ENCODE measurements around the gene TENM3.

TENM3 gene

DNA sequence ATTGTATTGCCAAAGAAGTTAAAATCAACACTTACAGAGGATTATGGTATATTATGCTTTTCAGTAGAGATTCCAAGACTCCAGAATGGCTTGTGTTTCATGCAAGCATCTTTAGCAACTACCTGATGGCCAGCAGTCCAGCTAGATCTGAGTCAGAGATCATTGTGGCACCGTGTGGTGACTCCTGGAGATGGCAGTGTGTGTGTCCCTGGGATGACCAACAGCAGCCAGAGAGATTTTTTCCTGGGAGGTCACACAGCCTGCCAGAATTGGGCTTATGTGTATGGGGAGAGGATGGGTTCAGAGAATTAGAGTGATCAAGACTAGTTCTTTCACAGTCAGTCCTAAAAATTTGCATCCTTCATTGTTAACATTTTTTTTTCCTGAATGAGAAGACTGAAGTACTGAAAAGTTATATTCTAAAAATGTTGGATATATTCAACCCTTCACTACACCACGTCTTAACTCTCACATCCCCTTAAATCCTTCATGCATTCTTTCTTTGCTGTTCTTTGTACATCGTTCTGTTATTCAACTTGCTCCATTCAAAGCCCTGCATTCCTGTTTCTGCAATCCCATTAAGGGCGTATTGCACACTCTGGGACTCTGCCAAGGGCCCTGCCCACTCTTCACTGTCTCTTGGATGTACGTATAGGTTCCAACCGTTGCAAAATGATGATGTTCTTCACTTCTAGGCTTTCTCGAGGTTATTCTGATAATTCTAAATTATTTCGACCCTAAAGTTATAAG lies 12.4 kb downstream of the TENM3 start:
- no peak for DNase-seq

DNA sequence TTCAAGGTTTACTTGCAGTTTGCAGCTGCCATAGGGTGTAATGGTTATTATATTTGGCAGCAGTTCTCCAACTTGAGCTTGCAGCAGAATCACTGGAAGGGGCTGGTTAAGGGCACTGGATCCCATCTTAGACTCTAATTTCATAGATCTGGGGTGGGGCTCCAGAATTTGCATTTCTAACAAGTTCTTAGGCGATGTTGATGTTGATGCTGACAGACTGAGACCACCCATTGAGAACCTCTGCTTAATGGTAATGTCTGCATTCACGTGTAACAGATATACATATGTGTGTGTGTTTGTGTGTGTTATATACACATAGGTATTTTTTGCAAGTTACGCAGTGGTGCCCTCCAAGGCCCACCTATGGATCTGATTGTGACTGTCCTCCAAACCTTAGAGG lies 13.8 kb downstream of the TENM3 start:
- no peak for DNase-seq

DNA sequence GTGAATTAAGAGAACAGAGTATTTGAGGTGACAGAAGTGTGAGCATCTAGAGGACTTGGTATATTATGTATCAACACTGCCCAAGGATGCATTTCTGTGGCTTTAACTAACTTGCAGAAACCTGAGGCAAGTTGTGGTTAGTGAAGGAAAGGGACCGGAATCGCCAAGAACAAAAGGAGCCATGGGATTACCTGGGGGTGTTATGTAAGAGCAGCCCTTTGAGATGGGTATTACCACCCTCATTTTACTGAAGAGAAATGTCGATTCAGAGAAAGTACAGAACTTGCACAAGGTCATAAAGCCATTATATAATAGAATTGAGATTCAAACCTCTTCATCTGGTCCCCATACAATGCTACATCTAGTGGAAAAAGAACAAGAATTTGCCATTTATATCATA lies 14.3 kb downstream of the TENM3 start:
- no peak for DNase-seq

DNA sequence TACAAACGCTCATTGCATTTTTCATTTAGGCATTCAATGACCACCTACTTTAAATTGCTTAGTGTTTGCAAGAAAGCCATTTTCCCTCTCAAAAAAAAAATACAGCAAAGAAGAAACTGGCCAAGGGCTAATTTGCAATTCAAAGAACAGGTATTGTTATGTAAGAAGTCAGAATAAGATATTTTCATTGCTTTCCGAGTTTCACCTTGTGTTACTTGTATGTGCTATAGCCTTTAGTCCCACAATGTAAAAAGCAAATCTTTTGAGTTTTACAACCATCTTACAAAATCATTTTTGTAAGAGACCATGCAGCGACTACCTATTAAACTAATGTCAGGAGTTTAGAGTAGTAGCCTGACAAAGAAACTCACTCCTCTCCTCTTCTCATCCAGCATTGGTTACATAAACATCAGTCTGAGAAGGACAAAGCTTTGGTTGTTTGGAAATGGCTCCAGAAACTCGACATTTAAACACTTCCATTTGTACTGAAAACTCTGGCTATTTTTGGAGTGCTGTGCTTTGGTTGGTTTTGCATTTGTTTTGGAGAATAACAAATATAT lies 15.3 kb downstream of the TENM3 start:
- no peak for DNase-seq

DNA sequence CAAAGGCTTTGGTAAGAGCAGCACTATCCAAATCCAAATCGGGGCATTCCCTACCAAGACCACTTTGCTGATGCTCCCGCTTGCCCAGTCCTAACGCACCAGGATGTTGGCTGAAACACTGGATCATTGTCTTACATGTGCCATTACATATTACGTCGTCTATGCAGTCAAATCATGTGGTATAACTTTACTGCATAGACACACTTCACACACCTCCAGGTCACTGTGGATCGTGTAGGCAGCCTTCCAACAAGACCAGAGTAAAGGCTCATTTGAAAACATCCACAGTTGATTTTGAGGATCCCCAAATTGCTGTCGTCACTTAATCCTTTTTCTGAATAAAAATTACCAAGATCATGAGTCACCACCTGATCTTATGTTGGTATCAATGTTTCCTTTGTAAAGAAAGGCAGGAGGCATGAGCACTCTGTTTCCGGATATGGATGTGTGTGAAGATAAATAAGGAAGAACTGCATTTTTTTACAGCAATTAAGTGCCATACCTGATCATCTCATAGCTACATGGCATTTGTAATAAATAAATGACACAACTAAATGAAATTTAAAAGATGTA lies 18.5 kb downstream of the TENM3 start:
- DNase-seq, result no peak

DNA sequence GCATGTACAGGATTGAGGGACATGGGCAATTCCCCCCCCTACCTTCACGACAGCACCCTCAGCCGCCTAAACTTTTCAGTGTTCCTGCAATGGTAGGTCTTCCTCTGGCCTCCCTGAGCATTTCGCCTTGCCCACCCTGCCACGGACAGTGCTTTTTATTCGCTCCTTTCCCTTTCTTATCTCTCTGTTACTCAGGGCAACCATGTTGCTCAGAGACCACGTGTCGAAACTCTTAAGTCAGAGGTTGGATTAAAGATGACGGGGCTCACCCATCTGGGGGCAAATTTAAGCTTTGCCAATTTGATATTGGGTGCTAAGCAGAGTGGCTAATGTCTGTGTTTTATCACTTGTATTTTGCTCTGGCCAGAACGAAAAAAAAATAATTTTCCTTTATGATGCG lies 20.4 kb downstream of the TENM3 start:
- DNase-seq, result no peak

DNA sequence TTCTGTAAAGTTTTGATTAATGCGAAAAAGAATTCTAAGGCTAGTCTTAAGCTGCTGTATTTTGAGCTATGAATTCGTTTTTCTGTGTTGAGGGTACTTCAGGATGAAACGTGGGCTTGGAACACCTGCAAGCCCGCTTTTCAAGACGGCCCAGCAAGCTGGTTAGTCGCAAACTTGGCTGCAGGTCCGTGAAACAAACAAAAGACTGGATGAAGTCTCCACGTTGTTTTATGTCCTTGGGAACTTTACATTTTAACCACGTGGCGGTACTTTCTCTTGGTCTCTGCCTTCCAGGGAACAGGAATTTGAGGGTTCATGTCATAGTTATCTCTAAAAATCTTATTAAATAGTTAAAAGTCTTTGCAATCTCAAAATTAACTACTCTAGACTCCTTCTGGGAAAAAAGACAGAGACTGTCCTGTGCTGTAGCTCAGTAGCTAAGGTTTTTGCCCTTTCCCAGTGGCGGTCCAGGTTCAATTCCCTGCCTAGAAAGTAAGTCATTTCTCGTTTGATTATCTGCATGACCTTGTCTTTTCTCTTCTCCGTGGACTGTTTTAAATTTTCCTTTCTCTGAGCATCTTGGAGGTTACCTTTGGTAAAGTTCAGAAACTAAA lies 21.0 kb downstream of the TENM3 start:
- no peak for DNase-seq

DNA sequence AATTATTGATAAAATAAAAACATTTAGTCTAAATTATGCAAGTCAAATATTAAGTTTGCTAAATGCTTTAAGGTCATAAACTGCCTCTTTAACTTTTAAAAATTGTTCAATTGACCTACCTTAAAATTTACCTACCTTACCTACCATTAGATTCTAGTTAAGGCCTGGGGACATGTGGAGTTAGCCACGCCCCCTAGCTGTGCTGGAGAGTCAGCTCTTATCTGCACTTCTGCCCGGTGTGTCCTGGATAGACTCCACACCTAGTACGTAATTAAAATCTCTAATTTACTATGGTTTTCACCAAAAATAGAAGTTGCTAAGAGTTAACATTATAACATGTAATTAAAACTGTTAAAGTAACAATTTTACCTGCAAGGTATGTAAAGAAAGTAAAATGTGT lies 22.7 kb downstream of the TENM3 start:
- no peak for DNase-seq

DNA sequence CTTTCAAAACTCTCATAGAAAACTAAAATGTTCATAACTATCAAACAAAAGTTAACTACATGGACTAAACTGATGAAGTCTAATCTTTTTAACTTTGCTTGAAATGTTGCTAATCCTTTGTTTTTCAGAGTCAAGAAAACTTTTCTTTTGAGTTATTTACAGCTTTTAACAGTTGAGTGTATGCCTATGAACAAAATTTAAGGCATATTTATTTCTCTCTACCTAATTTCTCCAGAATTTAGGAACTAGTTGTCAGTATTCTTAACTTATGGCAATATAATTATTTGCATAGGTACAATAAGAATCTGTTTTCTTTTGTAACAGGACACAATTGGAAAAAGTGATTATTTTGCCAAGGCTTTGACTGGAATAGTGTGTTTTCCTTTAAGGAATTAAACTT lies 23.8 kb downstream of the TENM3 start:
- no peak for DNase-seq

DNA sequence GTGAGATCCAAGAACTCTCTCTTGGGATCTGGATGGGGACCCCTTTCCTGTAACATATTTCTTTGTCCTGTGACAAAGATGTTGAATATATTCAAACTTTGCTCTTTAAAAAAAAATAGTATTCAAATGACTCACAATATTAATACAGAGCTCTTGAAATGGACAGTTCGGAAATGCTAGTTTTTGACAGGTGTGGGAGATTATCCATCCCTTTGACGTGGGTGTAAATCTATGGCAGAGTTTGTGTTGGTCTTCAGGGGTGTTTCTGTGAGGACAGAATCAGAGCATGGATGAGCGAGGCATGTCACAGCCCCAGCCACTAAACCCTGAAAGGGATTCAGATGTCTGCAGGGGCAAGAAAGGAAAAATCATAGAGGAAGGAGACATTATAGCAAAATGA lies 25.8 kb downstream of the TENM3 start:
- no peak for DNase-seq

DNA sequence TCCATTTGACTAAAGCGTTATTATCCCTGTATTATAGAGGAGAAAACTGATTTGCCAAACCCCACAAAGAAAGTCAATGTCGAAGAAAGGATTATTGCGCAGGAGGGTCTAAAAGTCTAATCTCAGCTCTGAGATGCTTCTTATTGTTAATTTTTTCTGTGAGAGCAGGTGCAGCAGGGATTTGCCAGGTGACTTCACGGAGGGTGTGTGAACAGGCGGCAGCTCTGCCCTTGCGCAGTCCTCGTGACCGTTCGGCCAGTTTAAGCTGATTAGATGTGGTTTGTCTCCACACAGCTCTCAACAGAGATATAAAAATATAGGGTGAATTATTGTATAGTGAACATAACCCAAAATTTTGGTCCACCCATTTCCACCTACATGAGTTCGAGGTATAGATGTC lies 28.5 kb downstream of the TENM3 start:
- no peak for DNase-seq

DNA sequence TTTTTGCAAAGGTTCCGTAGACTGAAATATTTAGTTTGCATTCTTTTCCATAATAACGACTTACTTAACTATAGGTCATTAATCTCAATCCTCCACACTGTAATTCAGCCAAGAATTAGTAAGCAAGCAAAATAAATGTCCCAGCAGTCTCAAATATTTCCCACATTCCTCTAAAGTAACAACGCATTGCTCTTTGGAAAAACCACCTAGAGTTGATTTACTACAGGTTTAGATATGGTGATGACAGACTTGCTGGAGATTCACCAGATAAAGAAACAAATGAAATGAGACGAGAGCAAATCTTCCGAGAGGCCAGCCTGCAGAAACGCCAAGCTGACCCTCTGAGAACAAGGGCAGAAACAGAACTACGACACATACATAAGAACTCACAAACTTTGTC lies 28.9 kb downstream of the TENM3 start:
- no peak for DNase-seq

DNA sequence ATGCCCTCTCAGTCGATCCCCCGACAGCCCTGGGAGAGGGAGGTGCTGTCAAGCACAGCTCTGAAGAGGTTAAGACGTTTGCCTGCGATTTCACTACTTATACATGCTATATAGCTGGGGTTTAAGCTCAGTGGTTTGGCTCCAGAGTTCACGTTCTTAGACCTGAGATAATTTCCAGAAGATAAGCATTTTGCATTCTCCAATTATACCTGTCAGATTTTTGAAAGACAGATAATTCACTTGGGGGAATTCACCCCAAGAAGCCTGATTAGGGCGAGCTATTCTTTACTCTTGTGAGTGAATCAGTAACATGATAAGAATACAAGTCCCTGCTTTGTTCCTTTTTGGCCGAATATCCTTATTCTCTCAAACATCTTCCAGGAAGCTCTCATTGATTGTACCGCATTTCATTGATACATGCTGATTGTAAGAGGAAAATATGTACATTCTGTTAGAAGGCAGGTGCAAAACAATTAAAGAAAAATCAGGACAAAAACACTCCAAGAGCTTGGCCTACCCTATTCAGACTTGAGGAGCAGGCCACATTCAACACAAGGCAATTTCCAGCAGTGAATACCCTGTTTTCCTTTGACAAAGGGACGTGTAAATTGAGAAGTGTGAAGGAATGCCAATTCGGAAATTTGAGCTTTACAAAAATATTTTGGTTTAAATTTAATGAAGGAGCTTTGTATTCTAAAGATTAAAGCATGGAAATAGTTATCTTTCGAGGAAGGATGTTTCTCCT lies 30.2 kb downstream of the TENM3 start:
- no peak for DNase-seq

DNA sequence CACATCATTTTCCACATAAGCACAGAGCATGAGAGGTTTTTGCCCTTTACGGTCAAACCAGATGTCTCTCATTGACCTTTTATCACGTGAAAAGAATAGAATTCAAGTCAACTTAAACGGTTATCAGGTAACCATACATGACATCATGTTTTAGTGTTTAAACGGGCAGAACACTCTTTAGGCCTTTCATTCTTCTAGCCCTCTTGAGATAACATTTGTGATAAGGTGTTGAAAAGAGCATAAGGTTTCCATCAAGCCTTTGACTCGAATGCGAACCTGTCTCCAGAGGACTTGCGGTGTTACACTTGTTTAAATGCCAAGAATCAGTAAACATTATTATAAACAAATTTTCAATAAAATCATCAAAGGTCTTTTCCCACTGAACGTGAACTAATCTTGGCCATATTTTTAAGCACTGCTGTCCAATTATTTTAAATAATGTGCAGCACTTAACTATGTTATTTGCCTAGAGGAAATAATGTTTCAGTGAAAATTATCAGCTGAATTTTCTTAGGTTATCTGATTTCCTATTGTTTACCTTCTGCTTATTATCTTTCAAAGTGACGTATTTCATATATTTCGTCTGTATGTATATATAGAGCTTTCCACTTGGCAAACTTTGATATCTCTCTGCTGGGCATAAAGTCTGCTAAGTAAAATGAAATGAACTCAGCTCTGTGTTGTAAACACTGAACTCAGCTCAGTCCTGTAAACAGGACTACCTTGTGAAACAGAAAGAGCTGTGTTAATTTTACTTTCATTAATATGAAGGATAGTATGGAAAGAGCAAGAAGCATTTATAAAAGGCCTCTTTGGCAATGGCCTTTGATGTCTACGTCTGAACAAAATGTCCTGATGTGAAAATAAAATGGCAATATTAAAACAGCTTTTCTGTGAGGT lies 33.3 kb downstream of the TENM3 start:
- DNase-seq, result no peak

DNA sequence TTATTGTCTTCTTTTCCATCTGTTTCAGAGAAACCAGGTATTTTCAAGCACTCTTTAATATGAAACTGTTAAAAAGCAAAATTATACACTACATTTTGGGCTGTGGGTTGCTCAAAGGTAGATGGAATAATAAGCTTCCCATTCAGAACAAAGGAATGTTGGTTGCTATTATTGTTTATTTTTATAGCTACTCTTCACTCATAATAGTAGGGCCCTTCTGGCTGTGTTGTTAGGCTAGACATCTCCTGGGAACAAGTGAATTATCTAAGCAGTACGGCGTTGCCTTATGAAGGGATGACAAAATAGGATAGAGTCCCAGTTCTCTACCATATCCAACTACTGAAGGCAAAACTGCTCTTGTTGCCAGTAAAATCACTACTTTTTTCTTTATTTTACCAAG lies 34.2 kb downstream of the TENM3 start:
- no peak for DNase-seq

DNA sequence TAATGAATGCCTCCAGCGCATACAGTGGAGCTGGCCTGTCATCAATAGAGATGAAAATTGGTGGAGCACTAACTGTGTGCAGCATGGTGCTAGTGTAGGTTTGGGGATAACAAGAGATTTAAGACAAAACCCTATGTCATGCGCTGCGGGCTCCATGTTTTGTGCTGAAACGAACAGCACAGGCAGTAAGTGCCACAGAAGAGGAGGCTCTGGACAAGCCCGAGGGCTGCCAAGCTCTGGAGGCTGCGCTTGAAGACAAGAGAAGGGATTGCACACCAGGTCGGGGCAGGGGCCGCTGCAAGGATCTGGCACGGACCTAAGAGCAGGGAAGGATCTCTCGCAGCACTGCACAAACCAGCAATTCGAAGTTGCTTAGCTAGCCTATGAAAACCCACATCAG lies 35.5 kb downstream of the TENM3 start:
- no peak for DNase-seq

DNA sequence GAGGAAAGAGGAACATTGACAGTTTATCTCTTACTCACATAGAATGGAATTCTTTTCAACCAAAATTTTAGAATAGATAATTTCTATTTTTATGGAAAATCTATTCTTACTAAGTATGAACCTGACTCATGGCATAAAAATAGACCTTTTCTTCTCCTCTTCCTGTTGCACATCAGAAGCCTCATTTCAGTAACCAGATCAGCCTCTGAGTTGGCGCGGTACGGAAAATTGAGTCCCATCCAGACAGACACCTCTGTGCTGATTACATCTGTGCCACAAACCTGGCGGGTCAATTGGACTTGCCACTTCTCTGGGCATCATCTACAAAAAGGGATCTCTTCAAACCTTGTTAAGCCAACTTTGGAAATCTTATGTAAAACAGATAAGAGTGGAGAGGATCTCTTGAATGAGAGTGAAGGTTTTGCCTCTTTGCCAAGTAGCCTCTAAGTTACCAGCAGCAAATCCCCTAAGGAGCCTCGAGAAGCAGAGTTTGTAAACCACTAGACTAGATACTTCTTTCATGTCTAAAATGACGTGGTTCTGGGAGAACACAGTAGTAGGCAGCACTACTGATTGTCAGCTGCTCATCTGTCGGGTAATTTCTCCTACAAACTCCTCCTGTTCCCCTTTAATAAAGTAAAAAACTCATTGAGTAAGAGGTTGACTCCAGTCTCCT lies 37.4 kb downstream of the TENM3 start:
- no peak for DNase-seq

DNA sequence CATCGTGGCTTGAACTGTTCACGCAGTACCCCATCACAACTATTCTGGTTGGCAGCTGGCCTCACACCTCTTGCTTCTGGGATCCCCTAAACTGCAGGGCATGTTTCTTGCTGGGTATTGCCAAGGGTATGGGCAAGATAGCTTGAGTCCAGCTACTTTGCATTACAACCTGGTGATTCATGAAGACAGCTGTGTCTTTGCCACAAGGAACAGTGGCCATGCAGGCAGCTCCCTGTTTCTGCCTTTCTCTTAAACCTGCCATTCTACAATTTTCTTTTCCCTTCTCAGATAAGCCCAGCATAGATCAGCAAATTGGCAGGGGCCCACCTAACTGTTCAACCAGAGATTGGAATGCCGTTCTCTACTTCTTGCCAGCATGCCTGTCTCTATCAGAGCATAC lies 42.8 kb downstream of the TENM3 start:
- DNase-seq, result no peak

DNA sequence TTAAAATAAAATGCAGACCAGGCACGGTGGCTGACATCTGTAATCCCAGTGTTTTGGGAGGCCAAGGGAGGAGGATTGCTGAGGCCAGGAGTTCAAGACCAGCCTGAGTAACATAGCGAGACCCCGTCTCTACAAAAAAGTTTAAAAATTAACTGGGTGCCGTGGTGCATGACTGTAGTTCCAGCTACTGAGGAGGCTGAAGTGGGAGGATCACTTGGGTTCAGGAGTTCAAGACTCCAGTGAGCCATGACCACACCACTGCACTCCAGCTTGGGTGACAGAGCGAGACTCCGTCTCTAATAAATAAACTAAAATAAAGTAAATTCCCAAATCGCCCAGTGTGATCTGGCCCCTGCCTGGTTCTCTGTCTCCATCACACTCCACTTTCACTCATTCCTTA lies 43.7 kb downstream of the TENM3 start:
- no peak for DNase-seq

DNA sequence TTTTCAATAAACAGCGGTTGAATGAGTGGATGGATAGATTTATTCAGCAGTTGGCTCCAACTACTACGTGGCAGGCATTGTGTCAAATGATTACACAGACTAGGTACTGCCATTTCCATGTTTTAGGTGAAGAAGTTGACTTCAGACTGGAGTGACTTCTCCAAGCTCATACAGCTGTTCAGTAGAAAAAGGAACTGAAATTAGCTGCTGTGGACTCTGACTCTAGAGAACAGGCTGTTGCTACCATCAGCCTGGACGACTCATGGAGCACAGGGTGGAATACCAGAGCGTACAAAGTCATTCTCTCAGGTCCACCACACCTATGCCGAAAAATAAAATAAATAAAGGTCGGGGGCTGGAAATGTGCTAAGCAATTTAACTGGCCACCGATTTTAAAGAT lies 45.3 kb downstream of the TENM3 start:
- DNase-seq, result no peak

DNA sequence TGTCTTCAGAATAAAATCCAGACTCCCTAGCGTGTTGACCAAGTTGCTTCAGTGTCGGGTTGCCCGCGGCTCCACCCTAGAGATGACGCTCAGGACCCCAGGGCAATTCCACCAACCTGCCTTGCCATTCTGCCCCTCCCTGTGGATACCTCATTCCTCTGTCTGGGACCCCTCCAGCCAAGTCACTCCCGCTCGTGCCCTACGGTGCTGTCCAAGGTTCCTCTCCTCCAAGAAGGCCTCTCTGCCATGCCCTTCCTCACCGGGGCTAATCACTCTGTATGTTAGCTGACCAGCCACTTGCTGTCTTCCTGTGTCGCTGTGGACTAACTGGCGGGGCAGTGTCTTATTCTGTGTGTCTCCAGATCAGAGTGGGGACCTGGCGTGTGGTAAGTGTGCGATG lies 46.6 kb downstream of the TENM3 start:
- DNase-seq, result no peak

DNA sequence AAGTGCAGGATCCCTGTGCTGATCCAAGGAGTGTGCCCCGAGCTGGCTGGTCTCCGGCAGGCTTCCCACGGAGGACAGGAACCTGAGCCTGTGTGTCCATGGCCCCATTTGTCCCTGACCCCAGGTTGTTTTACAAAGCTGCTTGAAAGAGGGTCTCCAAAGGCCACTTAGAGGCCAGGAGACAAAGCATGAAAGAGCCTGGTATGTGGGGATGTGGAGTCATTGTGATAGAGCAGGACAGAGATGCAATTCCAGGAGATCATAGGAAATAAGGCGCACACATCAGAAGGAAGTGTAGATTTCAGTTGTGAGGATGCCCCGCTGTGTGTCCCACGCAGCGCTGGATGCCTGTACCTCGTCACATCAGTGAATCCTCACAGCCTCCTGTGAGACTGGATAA lies 48.0 kb downstream of the TENM3 start:
- DNase-seq, result no peak

All from stimulated activated CD8-positive, alpha-beta memory T cell treated with anti-CD3 and anti-CD28 coated beads, Interleukin-4, amount 100 ng/mL, for 48 hours (primary cell).